ENCODE measurements around the gene SMIM10L2A.
"Not testable (repeated sequence)": the region's sequence is repeated elsewhere in the genome, so short reads cannot be mapped to it uniquely, and the experiment has no call there.

SMIM10L2A gene

GRCh38 chrX:135421932-135422809 is at the start of gene SMIM10L2A:
Gene SMIM10L2A (plus strand): TSS chrX:135421944. CDS start chrX:135422132, 188 bp downstream.
- no peak for DNase-seq

- DNase-seq = no peak
Measured at GRCh38 chrX:135373357-135373756, 48.4 kb upstream of the SMIM10L2A start.

GRCh38 chrX:135382260-135382659 is 39.5 kb upstream of the SMIM10L2A start:
- DNase-seq = no peak

GRCh38 chrX:135383249-135383648 is 38.5 kb upstream of the SMIM10L2A start:
- no peak for DNase-seq

GRCh38 chrX:135384161-135384836 is 37.4 kb upstream of the SMIM10L2A start:
- no peak for DNase-seq

GRCh38 chrX:135388841-135389240 is 32.9 kb upstream of the SMIM10L2A start:
- DNase-seq = no peak

- peak; percentile 11 for DNase-seq
Measured at GRCh38 chrX:135389243-135389642, 32.5 kb upstream of the SMIM10L2A start.

GRCh38 chrX:135389717-135390116 is 32.0 kb upstream of the SMIM10L2A start:
- DNase-seq = peak; percentile 32

GRCh38 chrX:135391734-135392133 is 30.0 kb upstream of the SMIM10L2A start:
- no peak for DNase-seq

- DNase-seq = no peak
Measured at GRCh38 chrX:135393051-135393450, 28.7 kb upstream of the SMIM10L2A start.

- no peak for DNase-seq
Measured at GRCh38 chrX:135395064-135395463, 26.7 kb upstream of the SMIM10L2A start.

- no peak for DNase-seq
Measured at GRCh38 chrX:135396109-135396508, 25.6 kb upstream of the SMIM10L2A start.

- no peak for DNase-seq
Measured at GRCh38 chrX:135396566-135396965, 25.2 kb upstream of the SMIM10L2A start.

GRCh38 chrX:135397652-135398051 is 24.1 kb upstream of the SMIM10L2A start:
- no peak for DNase-seq

GRCh38 chrX:135403374-135403773 is 18.4 kb upstream of the SMIM10L2A start:
- DNase-seq = no peak

GRCh38 chrX:135406428-135406827 is 15.3 kb upstream of the SMIM10L2A start:
- not testable (repeated sequence) for DNase-seq

GRCh38 chrX:135408794-135409193 is 12.9 kb upstream of the SMIM10L2A start:
- no peak for DNase-seq

GRCh38 chrX:135410861-135411627 is 10.7 kb upstream of the SMIM10L2A start:
- no peak for DNase-seq

GRCh38 chrX:135411893-135412292 is 9.9 kb upstream of the SMIM10L2A start:
- DNase-seq = no peak

GRCh38 chrX:135416546-135416945 is 5.2 kb upstream of the SMIM10L2A start:
- peak; percentile 46 for DNase-seq

- DNase-seq = no peak
Measured at GRCh38 chrX:135420831-135421230, 913 bp upstream of the SMIM10L2A start.

GRCh38 chrX:135421537-135421931 is 210 bp upstream of the SMIM10L2A start:
- peak; percentile 49 for DNase-seq

GRCh38 chrX:135422810-135423168 is 1.0 kb downstream of the SMIM10L2A start:
- not testable (repeated sequence) for DNase-seq

Data from NCI-H226 (cell line).